ENCODE results near the gene TMC1.

TMC1 gene

DNA sequence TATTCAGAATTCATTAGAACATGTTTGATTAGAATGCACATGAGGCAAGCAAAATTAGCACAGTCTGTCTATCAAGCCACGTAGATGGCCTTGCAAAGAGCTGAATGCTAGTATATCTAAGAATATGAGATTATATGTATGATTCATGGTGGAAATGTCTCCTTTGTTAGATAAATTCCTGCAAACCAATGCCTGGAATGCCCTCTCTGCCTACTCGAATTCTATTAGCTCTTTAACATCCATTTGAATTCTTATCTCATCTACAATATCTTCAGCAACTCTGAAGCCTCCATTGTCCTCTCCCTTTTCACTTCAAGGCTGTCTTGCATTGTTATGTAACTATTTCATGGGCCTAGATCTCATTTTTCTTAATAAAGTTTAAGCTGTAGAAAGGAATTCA lies 205.5 kb downstream of the TMC1 start:
- Histone ChIP-seq H3K36me3 (ENCODE audit: control insufficient read depth in 2 of 2, insufficient read depth in 1 of 2, low read length in 2 of 2) (no peaks in the 10 kb centered on the region), H3K4me1 (ENCODE audit: control insufficient read depth, insufficient read depth, low read length) (no peaks in the 10 kb centered on the region), H3K9me3 (ENCODE audit: control insufficient read depth, insufficient read depth, low read depth, low read length) (no peaks in the 10 kb centered on the region), H3K27ac (ENCODE audit: extremely low read depth, low read depth, low read length) (no peak overlapping the region), H3K4me3 (ENCODE audit: low read depth, low read length) (no peak overlapping the region)
- no peak for TF ChIP-seq ZNF155 (tag by site-specific recombination; IDR thresholded peaks at IDR 0.05)
- TF ChIP-seq, protein P1, sequence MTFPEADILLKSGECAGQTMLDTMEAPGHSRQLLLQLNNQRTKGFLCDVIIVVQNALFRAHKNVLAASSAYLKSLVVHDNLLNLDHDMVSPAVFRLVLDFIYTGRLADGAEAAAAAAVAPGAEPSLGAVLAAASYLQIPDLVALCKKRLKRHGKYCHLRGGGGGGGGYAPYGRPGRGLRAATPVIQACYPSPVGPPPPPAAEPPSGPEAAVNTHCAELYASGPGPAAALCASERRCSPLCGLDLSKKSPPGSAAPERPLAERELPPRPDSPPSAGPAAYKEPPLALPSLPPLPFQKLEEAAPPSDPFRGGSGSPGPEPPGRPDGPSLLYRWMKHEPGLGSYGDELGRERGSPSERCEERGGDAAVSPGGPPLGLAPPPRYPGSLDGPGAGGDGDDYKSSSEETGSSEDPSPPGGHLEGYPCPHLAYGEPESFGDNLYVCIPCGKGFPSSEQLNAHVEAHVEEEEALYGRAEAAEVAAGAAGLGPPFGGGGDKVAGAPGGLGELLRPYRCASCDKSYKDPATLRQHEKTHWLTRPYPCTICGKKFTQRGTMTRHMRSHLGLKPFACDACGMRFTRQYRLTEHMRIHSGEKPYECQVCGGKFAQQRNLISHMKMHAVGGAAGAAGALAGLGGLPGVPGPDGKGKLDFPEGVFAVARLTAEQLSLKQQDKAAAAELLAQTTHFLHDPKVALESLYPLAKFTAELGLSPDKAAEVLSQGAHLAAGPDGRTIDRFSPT (tag by site-specific recombination; IDR thresholded peaks at IDR 0.05), result no peak
- TF ChIP-seq, protein P2, sequence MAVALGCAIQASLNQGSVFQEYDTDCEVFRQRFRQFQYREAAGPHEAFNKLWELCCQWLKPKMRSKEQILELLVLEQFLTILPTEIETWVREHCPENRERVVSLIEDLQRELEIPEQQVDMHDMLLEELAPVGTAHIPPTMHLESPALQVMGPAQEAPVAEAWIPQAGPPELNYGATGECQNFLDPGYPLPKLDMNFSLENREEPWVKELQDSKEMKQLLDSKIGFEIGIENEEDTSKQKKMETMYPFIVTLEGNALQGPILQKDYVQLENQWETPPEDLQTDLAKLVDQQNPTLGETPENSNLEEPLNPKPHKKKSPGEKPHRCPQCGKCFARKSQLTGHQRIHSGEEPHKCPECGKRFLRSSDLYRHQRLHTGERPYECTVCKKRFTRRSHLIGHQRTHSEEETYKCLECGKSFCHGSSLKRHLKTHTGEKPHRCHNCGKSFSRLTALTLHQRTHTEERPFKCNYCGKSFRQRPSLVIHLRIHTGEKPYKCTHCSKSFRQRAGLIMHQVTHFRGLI (tag by site-specific recombination; IDR thresholded peaks at IDR 0.05), result no peak
- no peak for TF ChIP-seq ZNF37A (tag by site-specific recombination; IDR thresholded peaks at IDR 0.05)
- no peak for TF ChIP-seq ZNF121 (tag by site-specific recombination; IDR thresholded peaks at IDR 0.05)
- no peak for TF ChIP-seq TCF7L2 (IDR thresholded peaks at IDR 0.05; ENCODE audit: borderline replicate concordance, low read depth, low read length)
- TF ChIP-seq ZNF362 (tag by site-specific recombination; IDR thresholded peaks at IDR 0.05), result no peak
- TF ChIP-seq ZSCAN16 (tag by site-specific recombination; IDR thresholded peaks at IDR 0.05), result no peak
- no peak for TF ChIP-seq ZNF629 (tag by site-specific recombination; IDR thresholded peaks at IDR 0.05)
- no peak for TF ChIP-seq ZNF521 (tag by site-specific recombination; IDR thresholded peaks at IDR 0.05)
- CTCF ChIA-PET, result interaction anchor here (0.6 to 1.2 kb wide), 3 partner anchors 9 to 94 kb away, joined by 3 to 4 read pairs (median 3); no protein-coding TSS in a partner anchor
- POLR2A ChIA-PET, result no interaction called here

DNA sequence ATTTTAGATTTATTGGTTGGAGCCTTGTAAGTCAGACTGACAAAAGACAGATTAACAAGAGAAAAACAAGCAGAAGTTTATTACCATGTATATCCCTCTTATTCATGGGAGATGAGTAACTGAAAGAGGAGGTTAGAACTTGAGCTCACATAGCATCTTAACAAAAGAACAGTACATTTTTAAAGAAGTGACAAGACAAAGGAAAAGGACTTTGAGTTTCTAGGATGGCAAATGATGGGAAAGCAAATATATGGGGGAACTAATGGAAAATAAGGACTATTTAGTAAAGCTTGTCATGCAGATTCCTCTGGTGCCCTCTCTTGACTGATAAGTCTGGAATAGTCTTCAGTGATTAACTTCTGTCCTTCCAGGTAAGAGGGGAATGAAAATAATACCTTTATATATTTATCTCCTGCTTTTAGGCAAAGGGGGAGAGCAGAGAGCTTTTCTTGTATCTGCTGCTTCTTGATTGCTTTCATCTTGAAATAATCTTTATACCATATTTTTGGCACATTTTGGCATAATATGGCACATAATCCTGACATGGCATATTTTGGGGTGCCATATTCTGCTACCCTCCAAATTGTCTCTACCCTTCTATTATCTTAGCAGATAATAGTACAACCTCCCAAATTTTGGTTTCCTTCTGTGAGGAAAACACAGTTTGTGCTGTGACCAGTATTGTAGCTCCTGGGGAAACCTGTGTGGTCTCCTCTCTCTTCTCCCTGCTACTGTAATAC lies 206.8 kb downstream of the TMC1 start:
- POLR2A ChIA-PET, result no interaction called here
- H3K4me3 ChIP-seq (ENCODE audit: low read depth, low read length), result no peak overlapping the region
- no peaks in the 10 kb centered on the region for H3K9me3 ChIP-seq (ENCODE audit: control insufficient read depth, insufficient read depth, low read depth, low read length)
- no peaks in the 10 kb centered on the region for H3K4me1 ChIP-seq (ENCODE audit: control insufficient read depth, insufficient read depth, low read length)
- H3K36me3 ChIP-seq (ENCODE audit: control insufficient read depth in 2 of 2, insufficient read depth in 1 of 2, low read length in 2 of 2), result no peaks in the 10 kb centered on the region
- no peak overlapping the region for H3K27ac ChIP-seq (ENCODE audit: extremely low read depth, low read depth, low read length)
- CTCF ChIA-PET, result no interaction called here
- TF ChIP-seq ZNF223 (tag by site-specific recombination; IDR thresholded peaks at IDR 0.05) (no peak), ZNF114 (tag by site-specific recombination; IDR thresholded peaks at IDR 0.05) (no peak), ZNF768 (tag by site-specific recombination; IDR thresholded peaks at IDR 0.05) (no peak), ZNF214 (tag by site-specific recombination; IDR thresholded peaks at IDR 0.05; ENCODE audit: borderline replicate concordance) (no peak), ZNF2 (tag by site-specific recombination; IDR thresholded peaks at IDR 0.05) (no peak), SETDB1 (IDR thresholded peaks at IDR 0.05; ENCODE audit: insufficient read length, low read length) (no peak), ZSCAN16 (tag by site-specific recombination; IDR thresholded peaks at IDR 0.05) (no peak), ZNF76 (tag by site-specific recombination; IDR thresholded peaks at IDR 0.05; ENCODE audit: borderline replicate concordance, low read depth) (no peak), KLF8 (tag by site-specific recombination; IDR thresholded peaks at IDR 0.05) (no peak), KLF17 (tag by site-specific recombination; IDR thresholded peaks at IDR 0.05) (no peak), ZNF610 (tag by site-specific recombination; IDR thresholded peaks at IDR 0.05; ENCODE audit: borderline replicate concordance) (no peak), ZNF658 (tag by site-specific recombination; IDR thresholded peaks at IDR 0.05) (no peak), ZNF549 (tag by site-specific recombination; IDR thresholded peaks at IDR 0.05) (no peak), ZXDB (tag by site-specific recombination; IDR thresholded peaks at IDR 0.05) (no peak), ZNF510 (tag by site-specific recombination; IDR thresholded peaks at IDR 0.05; ENCODE audit: insufficient replicate concordance) (no peak), ZNF777 (tag by site-specific recombination; IDR thresholded peaks at IDR 0.05; ENCODE audit: borderline replicate concordance) (no peak), ZNF10 (tag by site-specific recombination; IDR thresholded peaks at IDR 0.05) (no peak)
- TF ChIP-seq, protein P3, sequence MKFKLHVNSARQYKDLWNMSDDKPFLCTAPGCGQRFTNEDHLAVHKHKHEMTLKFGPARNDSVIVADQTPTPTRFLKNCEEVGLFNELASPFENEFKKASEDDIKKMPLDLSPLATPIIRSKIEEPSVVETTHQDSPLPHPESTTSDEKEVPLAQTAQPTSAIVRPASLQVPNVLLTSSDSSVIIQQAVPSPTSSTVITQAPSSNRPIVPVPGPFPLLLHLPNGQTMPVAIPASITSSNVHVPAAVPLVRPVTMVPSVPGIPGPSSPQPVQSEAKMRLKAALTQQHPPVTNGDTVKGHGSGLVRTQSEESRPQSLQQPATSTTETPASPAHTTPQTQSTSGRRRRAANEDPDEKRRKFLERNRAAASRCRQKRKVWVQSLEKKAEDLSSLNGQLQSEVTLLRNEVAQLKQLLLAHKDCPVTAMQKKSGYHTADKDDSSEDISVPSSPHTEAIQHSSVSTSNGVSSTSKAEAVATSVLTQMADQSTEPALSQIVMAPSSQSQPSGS (tag by site-specific recombination; IDR thresholded peaks at IDR 0.05; ENCODE audit: low read depth), result no peak
